Dedifferentiated amniotic fluid mesenchymal stem cell (primary cell): ENCODE measurements around the gene FBXO17.

ENCODE experiments used
- DNase-seq: peaks from one replicate; pipeline ENCODE4 v3.0.0-alpha.2; 2016; ENCODE audit errors: extremely low spot score

The FBXO17 gene

DNA sequence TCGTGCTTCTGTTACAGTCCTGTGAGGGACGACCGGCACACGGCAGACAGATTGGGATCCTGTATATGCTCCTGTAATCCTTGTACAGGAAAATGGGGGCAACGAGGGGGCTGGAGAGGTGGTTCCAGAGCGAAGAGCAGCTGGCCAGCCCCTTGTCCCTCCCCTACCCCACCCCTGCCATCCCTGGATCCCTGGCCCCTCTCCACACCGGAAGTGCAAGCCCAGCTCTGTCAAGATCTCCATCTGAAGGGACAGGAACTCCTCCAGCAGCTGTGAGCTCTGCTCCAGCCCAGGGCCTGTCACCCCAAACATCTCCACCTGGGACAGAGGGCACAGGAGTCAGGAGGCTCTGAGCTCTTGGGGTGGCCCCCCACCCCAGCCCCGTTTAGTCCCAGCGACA is 58.0 kb downstream of the FBXO17 start:
- no peak for DNase-seq

GRCh38 chr19:38915329-38916321 is 59.9 kb downstream of the FBXO17 start:
- DNase-seq: no peak

- no peak for DNase-seq
Measured at GRCh38 chr19:38913958-38914357, 61.6 kb downstream of the FBXO17 start.

- DNase-seq: no peak
Measured at GRCh38 chr19:38912600-38913514, 62.7 kb downstream of the FBXO17 start.

- DNase-seq: no peak
Measured at GRCh38 chr19:38911388-38912001, 64.0 kb downstream of the FBXO17 start.

GRCh38 chr19:38910488-38910887 is 65.1 kb downstream of the FBXO17 start:
- DNase-seq: no peak

DNA sequence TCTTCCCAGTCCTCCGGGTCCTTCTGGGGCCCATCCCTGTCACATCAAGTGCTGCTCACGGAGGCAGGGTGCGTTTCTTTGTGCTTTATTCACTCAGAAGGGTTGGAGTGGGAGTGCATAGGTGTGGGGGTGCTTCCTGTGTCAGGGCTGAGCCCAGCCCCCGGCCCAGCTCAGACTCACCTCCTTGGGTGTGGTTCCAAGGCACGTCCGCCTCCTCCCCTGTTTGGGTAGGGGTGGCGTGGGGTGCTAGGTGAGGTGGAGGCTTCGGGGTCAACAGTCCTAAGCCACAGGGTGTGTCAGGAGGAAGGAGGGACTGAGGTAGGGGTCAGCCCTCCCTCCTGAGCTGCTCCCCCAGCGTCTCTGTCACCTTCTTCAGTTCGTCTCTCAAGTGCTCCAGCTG is 66.6 kb downstream of the FBXO17 start:
- DNase-seq: no peak

GRCh38 chr19:38907670-38908069 is 67.9 kb downstream of the FBXO17 start:
- no peak for DNase-seq

GRCh38 chr19:38907227-38907626 is 68.3 kb downstream of the FBXO17 start:
- DNase-seq: no peak

DNA sequence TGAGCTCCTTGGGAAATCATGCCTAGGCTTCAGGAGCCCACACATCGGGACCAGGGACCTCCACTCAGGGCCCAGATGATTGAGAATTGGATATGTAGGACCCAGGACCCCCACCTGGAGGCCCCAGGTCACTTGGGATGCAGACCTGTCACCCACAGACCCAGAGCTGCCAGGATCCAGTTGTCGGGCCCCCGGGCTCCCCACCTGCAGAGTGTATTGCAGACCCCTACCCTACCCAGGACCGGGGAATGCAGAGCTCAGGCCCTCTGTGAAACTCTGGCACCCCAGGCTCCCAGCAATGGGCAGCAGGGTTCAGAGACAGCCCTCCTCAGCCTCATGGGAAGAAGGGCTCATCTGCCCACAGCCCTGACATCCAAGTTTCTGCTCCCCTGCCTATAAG is 69.9 kb downstream of the FBXO17 start:
- DNase-seq: no peak

DNA sequence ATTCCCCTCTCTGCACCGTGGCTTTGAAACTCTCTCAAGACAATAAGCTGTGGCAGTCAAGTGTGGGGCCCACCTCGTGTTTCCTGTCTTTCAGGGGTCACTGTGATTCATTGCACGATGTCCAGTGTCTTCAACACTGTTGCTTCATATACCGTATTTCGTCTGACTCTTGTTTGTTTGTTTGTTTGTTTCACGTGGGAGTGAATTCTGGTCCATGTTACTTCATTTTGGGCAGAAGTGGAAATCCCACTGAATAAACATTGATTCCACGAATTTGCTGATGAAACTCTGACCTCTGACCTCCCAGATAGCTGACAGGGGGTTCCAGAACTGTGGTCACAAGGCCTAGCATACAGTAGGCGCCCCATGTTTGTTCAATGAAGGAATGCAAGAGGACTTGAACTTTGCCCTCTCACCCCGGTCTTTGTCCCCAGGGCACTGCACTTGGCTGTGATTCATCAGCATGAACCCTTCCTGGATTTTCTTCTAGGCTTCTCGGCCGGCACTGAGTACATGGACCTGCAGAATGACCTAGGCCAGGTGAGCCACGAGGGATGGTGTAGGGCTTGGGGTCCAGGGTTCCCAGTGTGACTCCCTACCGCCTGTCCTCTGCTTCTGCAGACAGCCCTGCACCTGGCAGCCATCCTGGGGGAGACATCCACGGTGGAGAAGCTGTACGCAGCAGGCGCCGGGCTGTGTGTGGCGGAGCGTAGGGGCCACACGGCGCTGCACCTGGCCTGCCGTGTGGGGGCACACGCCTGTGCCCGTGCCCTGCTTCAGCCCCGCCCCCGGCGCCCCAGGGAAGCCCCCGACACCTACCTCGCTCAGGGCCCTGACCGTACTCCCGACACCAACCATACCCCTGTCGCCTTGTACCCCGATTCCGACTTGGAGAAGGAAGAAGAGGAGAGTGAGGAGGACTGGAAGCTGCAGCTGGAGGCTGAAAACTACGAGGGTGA is 70.7 kb downstream of the FBXO17 start:
- DNase-seq: no peak

DNA sequence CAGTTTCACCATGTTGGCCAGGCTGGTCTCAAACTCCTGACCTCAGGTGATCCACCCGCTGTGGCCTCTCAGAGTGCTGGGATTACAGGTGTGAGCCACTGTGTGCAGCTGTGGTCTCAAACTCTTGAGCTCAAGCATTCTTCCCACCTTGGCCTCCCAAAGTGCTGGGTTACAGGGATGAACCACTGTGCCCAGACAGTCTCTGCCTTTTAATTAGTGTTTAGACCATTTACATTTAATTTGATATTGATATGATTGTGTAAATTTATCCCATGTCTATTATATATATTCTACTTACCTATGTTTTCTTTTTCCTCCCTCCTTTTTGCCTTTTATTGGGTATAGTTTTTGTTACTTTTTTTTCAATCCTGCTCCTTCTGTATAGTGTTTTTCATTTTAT is 73.9 kb downstream of the FBXO17 start:
- no peak for DNase-seq

- no peak for DNase-seq
Measured at GRCh38 chr19:38900743-38901190, 74.8 kb downstream of the FBXO17 start.

DNA sequence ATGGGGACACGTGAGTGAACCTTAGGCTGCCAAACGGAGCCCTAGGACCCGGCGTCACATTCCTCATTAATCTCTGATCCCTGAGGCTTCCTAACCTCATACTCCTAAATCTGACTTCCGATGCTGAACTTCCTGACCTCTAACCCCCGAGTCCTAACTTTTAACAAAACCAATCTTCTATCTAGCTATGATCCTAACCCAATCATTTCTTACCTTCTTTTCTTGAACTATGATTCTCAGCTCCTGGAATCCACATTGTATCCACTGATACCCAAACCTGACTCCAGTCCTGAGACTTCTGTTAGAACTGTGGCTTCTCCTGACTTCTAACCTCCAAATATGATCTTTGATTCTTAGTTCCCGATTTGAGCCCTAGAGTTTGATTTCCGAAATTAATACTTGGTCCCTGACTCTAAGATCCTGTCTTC is 75.3 kb downstream of the FBXO17 start:
- no peak for DNase-seq

DNA sequence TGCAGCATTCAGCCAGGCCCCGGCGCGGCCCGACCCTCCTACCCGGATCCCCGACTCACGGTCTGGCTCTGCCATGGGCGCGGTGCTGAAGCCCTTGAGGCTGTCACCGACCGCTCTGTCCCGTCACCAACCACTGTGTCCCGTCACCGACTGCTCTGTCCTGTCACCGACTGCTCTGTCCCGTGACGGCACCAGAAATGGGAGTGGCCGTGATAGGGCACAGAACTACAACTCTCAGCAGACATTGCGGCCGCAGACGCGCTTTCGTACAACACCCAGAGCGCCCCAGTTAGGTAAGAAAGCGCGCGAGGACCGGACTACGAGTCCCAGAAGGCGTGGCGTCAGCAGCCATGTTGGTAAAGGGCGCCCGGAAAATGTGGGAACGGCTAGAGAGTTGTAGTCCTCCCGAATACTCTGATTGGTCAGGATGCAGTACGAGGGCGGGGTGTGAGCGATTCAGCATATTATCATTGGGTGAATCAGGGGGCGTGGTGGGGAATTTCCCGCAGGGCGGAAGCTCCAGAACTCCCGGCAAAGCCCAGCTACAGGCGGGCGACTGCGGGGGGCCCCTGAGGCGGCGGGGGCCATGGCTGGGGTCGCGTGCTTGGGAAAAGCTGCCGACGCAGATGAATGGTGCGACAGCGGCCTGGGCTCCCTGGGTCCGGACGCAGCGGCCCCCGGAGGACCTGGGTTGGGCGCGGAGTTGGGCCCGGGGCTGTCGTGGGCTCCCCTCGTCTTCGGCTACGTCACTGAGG is 75.9 kb downstream of the FBXO17 start, which contains the start of the genes NFKBIB and SIRT2:
Gene NFKBIB (plus strand): TSS at position 523 of the 755 bp plus-strand sequence. CDS start 64 bp downstream, at position 587.
Gene SIRT2 (minus strand): TSS at position 172 of the 755 bp plus-strand sequence. CDS start 97 bp downstream, at position 75.
- DNase-seq: peak; percentile 100

DNA sequence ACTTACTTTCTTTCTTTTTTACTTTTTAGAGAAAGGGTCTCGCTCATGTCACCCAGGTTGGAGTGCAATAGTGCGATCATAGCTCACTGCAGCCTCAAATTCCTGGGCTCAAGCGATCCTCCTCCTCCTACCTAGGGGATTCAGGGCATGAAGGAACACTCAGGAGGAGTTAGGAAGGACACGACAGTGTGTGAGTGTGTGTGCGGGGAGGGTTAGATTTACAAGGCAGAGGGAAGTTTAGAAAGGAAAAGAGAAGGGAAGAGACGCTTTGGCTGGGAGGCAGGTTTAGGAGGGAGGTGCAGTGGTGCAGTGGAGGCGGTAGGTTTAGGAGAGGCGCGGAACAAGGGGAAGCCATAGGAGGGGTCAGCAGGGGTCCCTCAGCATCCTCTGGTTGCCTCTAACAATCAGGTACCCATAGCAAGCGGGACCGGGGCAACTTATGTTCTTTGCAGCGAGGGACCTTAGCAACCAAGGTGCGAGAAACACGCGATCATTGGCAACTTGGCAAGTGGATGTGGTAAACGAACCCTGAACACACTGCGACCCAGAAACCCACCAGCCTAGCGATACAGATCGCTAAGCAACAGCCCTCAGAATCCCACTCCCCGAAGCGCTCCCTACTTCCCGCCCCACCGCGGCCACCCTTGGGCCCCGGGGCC is 76.6 kb downstream of the FBXO17 start:
- DNase-seq: no peak

GRCh38 chr19:38894968-38895367 is 80.6 kb downstream of the FBXO17 start:
- no peak for DNase-seq

DNA sequence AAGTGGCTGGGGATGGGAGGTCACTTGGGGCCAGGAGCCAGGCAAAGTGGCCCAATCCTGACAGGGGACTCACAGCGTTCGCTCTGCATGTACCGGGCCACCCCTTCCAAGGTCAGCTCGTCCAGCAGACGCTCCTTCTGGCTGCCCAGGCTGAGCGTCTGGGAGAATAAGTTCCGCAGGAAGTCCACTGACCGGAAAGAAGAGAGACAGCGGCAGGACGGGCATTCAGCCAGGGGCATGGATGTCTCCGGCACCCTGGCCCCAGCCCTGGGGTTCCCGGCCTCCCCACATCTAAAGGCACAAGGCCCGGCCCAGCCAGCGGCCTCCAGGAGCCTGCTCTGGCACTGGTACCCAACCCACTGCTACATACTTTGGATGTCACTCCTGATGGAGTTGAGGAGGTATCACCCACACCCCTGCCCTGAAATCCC is 82.2 kb downstream of the FBXO17 start:
- DNase-seq: no peak

DNA sequence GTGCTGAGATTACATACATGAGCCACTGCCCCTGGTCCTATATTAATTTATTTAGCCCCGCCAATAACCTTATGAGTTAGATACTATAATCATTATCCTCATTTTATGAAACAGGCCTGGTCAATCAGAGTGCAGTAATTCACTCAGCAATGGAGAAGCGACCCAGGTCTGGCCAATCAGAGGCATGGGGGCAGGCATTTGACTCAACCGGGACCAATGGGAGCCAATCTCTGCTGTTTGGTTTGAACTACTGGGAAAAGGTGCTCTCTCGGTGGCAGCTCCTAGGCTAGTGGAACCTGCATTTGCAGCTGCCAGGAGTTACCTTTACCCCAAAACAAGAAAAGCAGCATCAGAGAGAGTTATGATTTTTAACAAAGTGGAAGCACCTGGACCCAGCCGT is 82.7 kb downstream of the FBXO17 start:
- DNase-seq: no peak
